ENCODE measurements around the gene SHISA6.

The SHISA6 gene

GRCh38 chr17:11535231-11535630 lies 294.2 kb downstream of the SHISA6 start:
- no peak overlapping the region for H3K4me3 ChIP-seq (ENCODE audit: low read length)
- TF ChIP-seq, protein P1, sequence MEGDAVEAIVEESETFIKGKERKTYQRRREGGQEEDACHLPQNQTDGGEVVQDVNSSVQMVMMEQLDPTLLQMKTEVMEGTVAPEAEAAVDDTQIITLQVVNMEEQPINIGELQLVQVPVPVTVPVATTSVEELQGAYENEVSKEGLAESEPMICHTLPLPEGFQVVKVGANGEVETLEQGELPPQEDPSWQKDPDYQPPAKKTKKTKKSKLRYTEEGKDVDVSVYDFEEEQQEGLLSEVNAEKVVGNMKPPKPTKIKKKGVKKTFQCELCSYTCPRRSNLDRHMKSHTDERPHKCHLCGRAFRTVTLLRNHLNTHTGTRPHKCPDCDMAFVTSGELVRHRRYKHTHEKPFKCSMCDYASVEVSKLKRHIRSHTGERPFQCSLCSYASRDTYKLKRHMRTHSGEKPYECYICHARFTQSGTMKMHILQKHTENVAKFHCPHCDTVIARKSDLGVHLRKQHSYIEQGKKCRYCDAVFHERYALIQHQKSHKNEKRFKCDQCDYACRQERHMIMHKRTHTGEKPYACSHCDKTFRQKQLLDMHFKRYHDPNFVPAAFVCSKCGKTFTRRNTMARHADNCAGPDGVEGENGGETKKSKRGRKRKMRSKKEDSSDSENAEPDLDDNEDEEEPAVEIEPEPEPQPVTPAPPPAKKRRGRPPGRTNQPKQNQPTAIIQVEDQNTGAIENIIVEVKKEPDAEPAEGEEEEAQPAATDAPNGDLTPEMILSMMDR (conservative IDR thresholded peaks at IDR 0.05; ENCODE audit: low read depth, low read length), result no peak
- DNase-seq (ENCODE audit: low read depth), result no peak

DNA sequence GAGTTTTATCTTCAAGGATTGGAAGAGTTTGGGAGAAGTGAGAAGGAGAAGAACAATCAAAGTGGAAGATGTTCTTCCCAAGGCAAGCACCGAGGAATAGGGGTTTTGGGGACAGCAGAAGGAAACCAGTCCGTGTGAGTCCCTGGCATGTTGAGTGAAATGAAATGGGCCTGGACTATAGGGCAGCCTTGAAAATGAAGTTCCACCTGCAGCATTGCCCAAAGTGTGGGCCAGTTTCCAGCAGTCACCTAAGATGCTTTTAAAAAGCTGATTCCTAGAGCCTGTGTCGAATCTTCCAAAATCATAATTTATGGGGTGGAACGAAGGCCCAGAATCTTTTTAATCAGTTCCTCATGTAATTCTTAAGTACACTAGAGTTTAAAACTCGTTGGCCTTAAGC lies 297.4 kb downstream of the SHISA6 start:
- H3K4me3 ChIP-seq (ENCODE audit: low read length), result no peak overlapping the region
- TF ChIP-seq, protein P1 (conservative IDR thresholded peaks at IDR 0.05; ENCODE audit: low read depth, low read length), result no peak
- no peak for DNase-seq (ENCODE audit: low read depth)

GRCh38 chr17:11539637-11540036 lies 298.6 kb downstream of the SHISA6 start:
- TF ChIP-seq, protein P1 (conservative IDR thresholded peaks at IDR 0.05; ENCODE audit: low read depth, low read length), result no peak
- DNase-seq (ENCODE audit: low read depth), result no peak

GRCh38 chr17:11545002-11545401 lies 304.0 kb downstream of the SHISA6 start:
- TF ChIP-seq, protein P1 (conservative IDR thresholded peaks at IDR 0.05; ENCODE audit: low read depth, low read length), result no peak
- no peak overlapping the region for H3K4me3 ChIP-seq (ENCODE audit: low read length)
- DNase-seq (ENCODE audit: low read depth), result no peak

More at GRCh38 chr17:11539637-11540036, 298.6 kb downstream of the SHISA6 start:
- H3K4me3 ChIP-seq (ENCODE audit: low read length), result no peak overlapping the region

GRCh38 chr17:11545696-11546095 lies 304.7 kb downstream of the SHISA6 start:
- no peak overlapping the region for H3K4me3 ChIP-seq (ENCODE audit: low read length)
- TF ChIP-seq, protein P1 (conservative IDR thresholded peaks at IDR 0.05; ENCODE audit: low read depth, low read length), result no peak
- no peak for DNase-seq (ENCODE audit: low read depth)

DNA sequence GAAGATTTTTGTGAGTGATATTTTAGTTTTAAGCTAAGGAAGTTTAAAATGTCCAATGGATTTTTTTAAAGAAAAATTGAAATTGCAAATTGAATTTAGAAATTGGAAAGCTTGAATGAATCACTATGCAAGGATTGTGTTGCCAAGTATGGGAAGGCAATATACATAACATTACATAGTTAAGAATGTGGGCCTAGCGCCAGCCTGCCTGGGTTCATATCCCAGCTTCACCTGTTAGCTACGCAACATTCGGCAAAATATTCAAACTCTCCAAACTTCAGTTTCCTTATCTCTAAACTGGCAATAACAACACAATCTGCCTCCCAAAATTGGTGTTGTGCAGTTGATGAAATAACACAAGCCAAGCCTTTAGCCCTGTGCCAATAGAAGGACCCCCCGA lies 306.8 kb downstream of the SHISA6 start:
- no peak overlapping the region for H3K4me3 ChIP-seq (ENCODE audit: low read length)
- DNase-seq (ENCODE audit: low read depth), result no peak
- TF ChIP-seq, protein P1 (conservative IDR thresholded peaks at IDR 0.05; ENCODE audit: low read depth, low read length), result no peak

DNA sequence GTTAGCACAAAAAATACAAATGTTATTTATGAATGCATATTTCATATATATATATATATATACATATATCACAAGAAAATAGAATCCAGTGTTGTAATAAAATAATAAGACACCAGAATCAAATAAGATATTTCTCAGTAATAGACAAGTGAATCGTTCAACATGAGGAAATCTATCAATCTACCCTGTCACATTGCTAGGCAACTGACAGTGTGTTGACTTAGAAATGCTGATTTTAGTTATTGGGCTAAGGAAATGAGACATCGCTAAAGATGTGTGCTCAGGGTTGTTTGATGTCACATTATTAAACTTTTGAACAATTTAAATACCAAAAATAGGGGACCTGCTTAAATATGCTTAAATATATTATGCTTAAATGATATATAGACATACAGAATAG lies 307.4 kb downstream of the SHISA6 start:
- H3K4me3 ChIP-seq (ENCODE audit: low read length), result no peak overlapping the region
- no peak for DNase-seq (ENCODE audit: low read depth)
- TF ChIP-seq, protein P1 (conservative IDR thresholded peaks at IDR 0.05; ENCODE audit: low read depth, low read length), result no peak
